H7 (cell line): ENCODE results near the gene POLR3GL. TPM values are rescaled to one million over a fixed set of nuclear protein-coding genes. Genes with fewer than 3 reads are reported as not detected.
A peak's percentile ranks its signal among the peaks of the same experiment; 100 is the strongest.
"Not testable (repeated sequence)": the region's sequence is repeated elsewhere in the genome, so short reads cannot be mapped to it uniquely, and the experiment has no call there.

Experiments
- DNase-seq: peaks from one replicate; pipeline ENCODE4 v3.0.0; 2012
- H3K27me3 ChIP-seq: 2 replicates; pipeline ENCODE4 v1.6.0; 2011; ENCODE audit warnings: mild to moderate bottlenecking, low read length; ENCODE audit not compliant: control insufficient read depth, insufficient read depth
- H3K36me3 ChIP-seq: replicated peaks from 2 replicates; pipeline ENCODE4 v1.5.1; 2011; ENCODE audit warnings: low read length; ENCODE audit not compliant: control insufficient read depth, insufficient read depth
- H3K4me3 ChIP-seq: 2 replicates; pipeline ENCODE4 v1.5.1; 2011; ENCODE audit warnings: low read depth, mild to moderate bottlenecking, control low read depth, low read length, moderate library complexity; ENCODE audit not compliant: insufficient read depth
- total RNA-seq: library from RNA; depleted of rRNA; stranded (reverse); fragments of >200 nt; shearing (Covaris generic); gene quantifications from 2 replicates; pipeline ENCODE4 v1.2.3, GENCODE V29; 2014; rRNA removed

Gene POLR3GL
- 6.3 and 11.6 TPM in 2 replicates for total RNA-seq

- Histone ChIP-seq H3K4me3 (peak within 1 kb of the TSS; percentile 71), H3K36me3 (no peaks in the 10 kb centered on the region), H3K27me3 (peaks cover 47% of the 10 kb centered on the region)
- DNase-seq, result peak; percentile 89
Observed at GRCh38 chr1:145964328-145965118, at the start of gene POLR3GL, which contains the start of gene ANKRD34A. Gene POLR3GL, plus strand, starts transcription at chr1:145964690. Its CDS starts 10,176 bp downstream, at chr1:145974866. Gene ANKRD34A, minus strand, starts transcription at chr1:145964575. Its CDS starts 2,816 bp downstream, at chr1:145961759.

GRCh38 chr1:145916745-145917144, 47.7 kb upstream of the POLR3GL start:
- no peak overlapping the region for H3K4me3 ChIP-seq
- peaks cover 1% of the 10 kb centered on the region; the same call in 1 of the 2 replicates for H3K36me3 ChIP-seq
- DNase-seq, result no peak
- H3K27me3 ChIP-seq, result peaks cover 3% of the 10 kb centered on the region; the same call in 1 of the 2 replicates

GRCh38 chr1:145917595-145917994, 46.9 kb upstream of the POLR3GL start:
- DNase-seq, result no peak
- H3K27me3 ChIP-seq, result peaks cover 3% of the 10 kb centered on the region; the same call in 1 of the 2 replicates
- H3K4me3 ChIP-seq, result peak overlapping the region; percentile 84
- no peaks in the 10 kb centered on the region for H3K36me3 ChIP-seq

- H3K27me3 ChIP-seq, result peaks cover 3% of the 10 kb centered on the region; the same call in 1 of the 2 replicates
- peak; percentile 91 for DNase-seq
- H3K4me3 ChIP-seq, result peak within 1 kb of the TSS; percentile 84
- no peaks in the 10 kb centered on the region for H3K36me3 ChIP-seq
Observed at GRCh38 chr1:145918144-145918991, 46.1 kb upstream of the POLR3GL start, which contains the start of gene PEX11B. Gene PEX11B, minus strand, starts transcription at chr1:145918717. Its CDS starts 29 bp downstream, at chr1:145918688.

GRCh38 chr1:145918992-145919939, 45.2 kb upstream of the POLR3GL start:
- H3K27me3 ChIP-seq, result peaks cover 3% of the 10 kb centered on the region; the same call in 1 of the 2 replicates
- H3K4me3 ChIP-seq, result peak overlapping the region; percentile 84
- DNase-seq, result peak; percentile 61
- peaks cover 1% of the 10 kb centered on the region for H3K36me3 ChIP-seq

DNA sequence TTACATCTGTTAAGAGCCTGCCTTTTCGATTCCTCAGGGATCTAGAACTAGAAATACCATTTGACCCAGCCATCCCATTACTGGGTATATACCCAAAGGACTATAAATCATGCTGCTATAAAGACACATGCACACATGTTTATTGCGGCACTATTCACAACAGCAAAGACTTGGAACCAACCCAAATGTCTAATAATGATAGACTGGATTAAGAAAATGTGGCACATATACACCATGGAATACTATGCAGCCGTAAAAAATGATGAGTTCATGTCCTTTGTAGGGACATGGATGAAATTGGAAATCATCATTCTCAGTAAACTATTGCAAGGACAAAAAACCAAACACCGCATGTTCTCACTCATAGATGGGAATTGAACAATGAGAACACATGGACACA, 44.2 kb upstream of the POLR3GL start:
- H3K36me3 ChIP-seq, H3K27me3 ChIP-seq, DNase-seq, H3K4me3 ChIP-seq: not testable (repeated sequence)

- Histone ChIP-seq H3K36me3 (peaks cover 9% of the 10 kb centered on the region), H3K27me3 (peaks cover 3% of the 10 kb centered on the region; the same call in 1 of the 2 replicates), H3K4me3 (no peak overlapping the region)
- DNase-seq, result no peak
Observed at GRCh38 chr1:145922266-145922665, 42.2 kb upstream of the POLR3GL start.

- Histone ChIP-seq H3K4me3 (peak overlapping the region; percentile 76), H3K27me3 (no peaks in the 10 kb centered on the region), H3K36me3 (peaks cover 9% of the 10 kb centered on the region)
- DNase-seq, result no peak
Observed at GRCh38 chr1:145926686-145927062, 37.8 kb upstream of the POLR3GL start.

DNA sequence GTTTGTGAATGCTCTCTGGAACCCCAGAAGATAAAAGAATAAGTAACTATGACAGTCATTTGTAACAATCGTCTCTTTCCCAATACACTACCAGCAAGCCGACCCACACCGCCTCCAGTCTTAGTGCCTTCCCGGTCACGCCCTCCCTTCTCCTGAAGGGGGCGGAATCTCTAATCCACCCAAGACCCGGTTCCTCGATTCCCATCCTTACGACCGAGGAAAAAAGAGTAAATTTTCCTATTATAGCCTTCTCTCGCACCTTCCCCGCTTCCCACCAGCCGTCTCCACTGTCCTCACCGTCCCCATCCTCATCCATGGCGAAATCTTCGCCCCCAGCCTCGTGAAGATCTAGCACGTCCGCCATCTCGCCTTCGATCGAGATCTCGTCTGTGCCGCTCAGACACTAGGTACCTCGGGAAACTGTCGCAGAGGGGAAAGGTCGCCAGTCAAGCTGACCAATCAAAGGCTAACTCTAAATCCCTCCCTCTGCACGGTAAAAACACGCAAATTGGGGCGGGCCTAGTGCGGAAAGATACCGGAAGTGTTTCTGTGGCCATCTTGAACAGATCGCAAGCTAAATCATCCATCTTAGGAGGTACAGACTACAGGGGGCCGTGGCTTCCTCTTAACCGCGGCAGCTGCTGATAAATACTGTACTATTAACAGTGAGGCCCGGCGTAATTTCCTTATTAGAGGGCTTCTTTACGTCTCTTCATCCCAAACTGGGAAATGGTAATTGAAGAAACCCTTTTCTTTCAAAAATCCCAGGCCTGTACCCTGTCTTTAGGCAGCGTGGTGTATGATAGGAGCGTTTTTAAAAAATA, 37.2 kb upstream of the POLR3GL start, which contains the start of gene RBM8A:
Gene RBM8A (minus strand): TSS at position 422 of the 824 bp plus-strand sequence. CDS start 58 bp downstream, at position 364.
- peak; percentile 77 for DNase-seq
- no peaks in the 10 kb centered on the region for H3K27me3 ChIP-seq

GRCh38 chr1:145927916-145928643, 36.4 kb upstream of the POLR3GL start:
- no peaks in the 10 kb centered on the region for H3K27me3 ChIP-seq
- no peak for DNase-seq
- peak overlapping the region; percentile 76 for H3K4me3 ChIP-seq
- peaks cover 9% of the 10 kb centered on the region for H3K36me3 ChIP-seq

More for the DNA sequence above, 37.2 kb upstream of the POLR3GL start, which contains the start of gene RBM8A:
- Histone ChIP-seq H3K4me3 (peak within 1 kb of the TSS; percentile 76), H3K36me3 (peaks cover 9% of the 10 kb centered on the region)

GRCh38 chr1:145932522-145933009, 31.9 kb upstream of the POLR3GL start:
- H3K27me3 ChIP-seq, DNase-seq, H3K36me3 ChIP-seq, H3K4me3 ChIP-seq: not testable (repeated sequence)

- Histone ChIP-seq H3K4me3 (no peak overlapping the region), H3K36me3 (no peaks in the 10 kb centered on the region), H3K27me3 (no peaks in the 10 kb centered on the region)
- DNase-seq, result no peak
Observed at GRCh38 chr1:145935708-145936107, 28.8 kb upstream of the POLR3GL start.
